Central memory CD4-positive, alpha-beta T cell (primary cell): Measurements from ENCODE around the gene TDP1.
A peak's percentile ranks its signal among the peaks of the same experiment; 100 is the strongest.

Experiments used
- DNase-seq: peaks from one replicate; pipeline ENCODE4 v3.0.0; 2022
- total RNA-seq, 3 experiments: gene quantifications; one replicate each; lab custom pipeline; 2026; lab: John Stamatoyannopoulos, UW

Gene TDP1
- total RNA-seq: 62.9 to 107 (median 69.3) reads per million in 3 experiments

- DNase-seq: peak; percentile 98
Observed at GRCh38 chr14:89955745-89956660, at the start of gene TDP1. Gene TDP1 (plus strand): TSS chr14:89955927. CDS start chr14:89963115, 7,188 bp downstream.

- DNase-seq: no peak
Observed at GRCh38 chr14:89906000-89906399, 49.7 kb upstream of the TDP1 start.

DNA sequence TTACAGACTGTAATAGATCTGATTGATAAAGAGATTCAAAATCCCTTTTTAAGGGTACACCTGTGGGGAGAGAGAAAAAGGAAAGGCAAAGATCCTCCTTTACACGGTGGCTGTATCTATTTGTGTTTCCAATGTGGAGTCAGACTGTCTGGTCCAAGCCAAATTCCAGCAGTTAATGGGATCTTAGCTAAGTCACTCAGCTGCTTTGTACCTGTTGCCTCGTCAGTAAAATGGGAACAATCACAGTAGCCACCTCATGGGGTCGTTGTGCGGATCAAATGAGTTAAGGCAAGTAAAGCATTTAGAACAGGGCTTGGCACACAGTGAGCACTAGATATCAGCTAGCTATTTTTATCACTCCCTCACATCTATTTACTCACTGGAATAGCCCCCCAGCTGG, 48.1 kb upstream of the TDP1 start:
- no peak for DNase-seq

GRCh38 chr14:89908712-89909450, 46.8 kb upstream of the TDP1 start:
- no peak for DNase-seq

- no peak for DNase-seq
Observed at GRCh38 chr14:89909586-89909985, 46.1 kb upstream of the TDP1 start.

- no peak for DNase-seq
Observed at GRCh38 chr14:89910691-89911009, 45.1 kb upstream of the TDP1 start.

- DNase-seq: no peak
Observed at GRCh38 chr14:89911010-89911919, 44.5 kb upstream of the TDP1 start.

GRCh38 chr14:89912221-89912620, 43.5 kb upstream of the TDP1 start:
- DNase-seq: no peak

DNA sequence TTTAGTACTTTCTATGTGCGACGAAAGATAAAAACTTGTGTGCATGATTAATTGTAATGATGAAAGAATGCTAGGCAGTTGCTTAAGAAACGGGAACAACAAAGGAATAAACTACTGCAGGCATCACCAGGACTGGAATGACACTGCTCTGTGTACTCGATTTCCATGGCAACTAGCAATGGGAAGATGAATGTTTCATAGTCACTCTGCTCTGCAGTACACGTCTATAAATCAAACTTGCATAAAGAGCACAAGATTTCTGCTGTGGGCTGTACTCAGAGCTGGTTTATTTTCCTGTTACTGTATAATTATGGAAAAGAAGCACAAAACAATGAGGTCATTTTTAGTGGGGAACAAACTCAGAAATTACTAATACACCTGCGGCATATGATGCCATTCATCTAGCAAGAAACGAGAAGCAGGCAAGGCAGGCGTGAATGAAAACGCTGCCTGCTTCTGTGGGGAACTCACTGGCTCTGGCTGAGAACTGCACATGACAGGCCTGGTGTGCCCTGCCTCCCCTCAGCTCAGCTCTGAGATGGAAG, 43.0 kb upstream of the TDP1 start:
- DNase-seq: no peak

GRCh38 chr14:89915114-89915878, 40.4 kb upstream of the TDP1 start:
- peak; percentile 39 for DNase-seq

GRCh38 chr14:89918721-89919120, 37.0 kb upstream of the TDP1 start:
- DNase-seq: no peak

GRCh38 chr14:89920056-89920455, 35.7 kb upstream of the TDP1 start:
- no peak for DNase-seq

GRCh38 chr14:89921346-89921745, 34.4 kb upstream of the TDP1 start:
- no peak for DNase-seq

DNA sequence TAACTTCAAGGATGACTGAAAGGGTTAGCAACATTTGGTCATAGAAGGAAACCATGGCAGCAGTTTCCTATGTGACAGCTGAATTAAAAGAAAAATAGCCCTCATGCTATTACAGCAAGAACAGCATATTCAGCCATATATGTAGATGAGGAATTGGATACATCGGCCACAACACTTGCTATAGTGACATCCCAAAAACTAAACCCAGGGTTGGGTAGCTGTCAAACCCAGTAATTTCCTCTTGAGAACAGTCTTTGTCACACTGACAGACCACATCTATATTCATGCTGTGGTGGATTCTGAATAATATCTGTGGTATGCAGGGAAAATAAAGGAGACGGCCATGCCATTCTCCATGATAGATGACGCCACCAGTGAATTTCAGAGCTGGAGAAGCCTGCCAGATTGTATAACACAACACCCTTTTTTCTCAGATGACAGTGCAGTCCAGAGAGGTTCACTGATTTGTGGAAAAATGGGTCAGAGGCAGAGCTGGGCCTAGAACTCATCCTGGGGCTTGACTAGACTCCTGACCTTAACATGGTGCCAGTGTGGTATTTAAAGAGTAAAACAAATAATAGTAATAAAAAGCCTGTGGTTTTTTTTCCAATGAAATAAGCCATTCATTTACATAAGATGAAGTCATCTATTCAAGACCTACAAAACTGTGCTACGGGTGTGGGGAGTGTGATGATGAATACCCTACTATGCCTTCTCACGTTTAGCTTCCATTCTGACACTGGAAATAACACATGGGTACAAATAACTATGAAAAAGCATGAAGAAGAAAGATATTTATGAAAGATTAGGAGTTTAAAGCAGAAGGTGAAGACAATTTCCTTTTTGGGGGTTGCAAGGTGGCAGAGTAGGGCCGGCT, 33.5 kb upstream of the TDP1 start:
- DNase-seq: no peak

DNA sequence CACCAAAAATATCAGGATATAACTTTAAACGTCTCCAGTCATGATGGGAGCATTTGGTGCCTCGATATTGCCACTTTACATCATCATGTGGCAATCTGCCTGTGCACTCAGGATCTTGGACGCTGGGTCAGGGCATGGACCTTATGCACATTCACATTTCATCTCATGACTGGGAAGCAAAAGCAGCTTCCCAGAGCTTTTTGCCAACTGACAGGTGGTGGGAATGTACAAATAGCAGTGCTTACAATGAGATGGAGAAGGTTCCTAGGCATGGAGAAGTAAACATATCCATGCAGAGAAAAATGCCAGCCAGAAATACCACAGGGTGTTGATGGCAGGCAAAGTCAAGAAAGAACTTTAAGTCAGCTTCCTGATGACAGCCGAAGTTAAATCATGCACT, 31.5 kb upstream of the TDP1 start:
- DNase-seq: no peak

DNA sequence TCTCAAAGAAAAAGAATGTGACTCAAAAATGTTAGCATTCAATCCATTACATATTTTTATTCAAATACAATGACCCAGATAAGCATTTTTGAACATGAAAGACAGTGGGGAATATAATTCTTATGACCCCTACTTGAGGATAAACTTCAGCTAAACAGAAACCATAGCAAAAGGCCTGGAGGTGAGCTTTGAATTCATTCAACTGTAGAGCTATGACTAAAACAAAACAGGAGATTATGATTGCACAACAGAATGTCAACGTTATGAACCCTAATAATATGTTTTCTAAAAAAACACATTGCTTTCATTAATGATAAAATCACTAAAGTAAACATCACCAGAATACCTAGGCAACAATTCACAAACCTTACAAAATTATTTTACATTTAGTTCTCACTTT, 29.0 kb upstream of the TDP1 start:
- no peak for DNase-seq

GRCh38 chr14:89927186-89927865, 28.4 kb upstream of the TDP1 start:
- DNase-seq: no peak

DNA sequence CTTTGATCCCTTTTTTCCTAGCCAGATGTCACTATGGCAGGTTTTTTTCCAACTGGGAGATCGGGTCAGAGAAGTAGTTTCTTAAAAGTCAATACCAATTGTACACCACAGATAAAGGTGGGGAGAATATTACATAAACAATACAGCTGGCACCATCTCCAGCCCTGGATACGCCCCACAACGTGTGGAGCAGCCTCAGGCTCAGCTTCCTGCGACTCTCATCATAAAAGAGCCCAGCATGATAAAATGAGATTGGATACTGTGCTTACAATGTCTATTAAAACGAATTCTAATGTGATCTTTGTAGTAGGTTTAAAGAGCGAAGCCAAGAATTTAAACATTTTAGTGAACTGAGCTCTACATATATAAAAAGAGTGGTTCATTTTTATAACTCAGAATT, 22.7 kb upstream of the TDP1 start:
- DNase-seq: no peak

GRCh38 chr14:89936654-89937185, 19.0 kb upstream of the TDP1 start:
- DNase-seq: no peak

DNA sequence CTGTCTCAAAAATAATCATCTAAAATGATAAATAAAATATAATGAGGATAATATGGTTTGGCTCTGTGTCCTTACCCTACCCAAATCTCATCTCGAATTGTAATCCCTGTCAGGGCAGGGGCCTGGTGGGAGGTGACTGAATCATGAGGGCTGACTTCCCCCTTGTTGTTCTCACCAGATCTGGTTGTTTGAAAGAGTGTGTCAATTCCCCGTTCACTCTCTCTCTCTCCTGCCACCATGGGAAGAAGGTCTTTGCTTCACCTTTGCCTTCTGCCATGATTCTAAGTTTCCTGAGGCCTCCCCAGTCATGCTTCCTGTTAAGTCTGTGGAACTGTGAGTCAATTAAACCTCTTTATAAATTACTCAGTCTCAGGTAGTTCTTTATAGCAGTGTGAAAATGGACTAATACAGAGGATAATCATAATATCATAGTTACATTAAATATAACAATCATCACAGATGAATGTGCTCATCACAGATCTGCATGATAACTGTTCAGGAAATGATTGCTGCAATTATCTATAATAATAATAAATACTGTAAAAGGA, 13.8 kb upstream of the TDP1 start:
- DNase-seq: no peak
